Fibroblast of lung (primary cell): Measurements from ENCODE around the gene SLC22A5. TPM values are rescaled to one million over a fixed set of nuclear protein-coding genes. Genes with fewer than 3 reads are reported as not detected.

ENCODE experiments used
- DNase-seq, 2 donors: peaks; one replicate each; pipeline versions ENCODE4 v3.0.0 to v3.0.0-alpha.2; 2010; ENCODE audit warnings: low read depth in 2 of 2
- H2AFZ ChIP-seq: 2 replicates; pipeline ENCODE4 v1.5.1; 2012; ENCODE audit warnings: low read length, control low read depth, inconsistent platforms
- H3K27ac ChIP-seq: 2 replicates; pipeline ENCODE4 v1.5.1; 2011; ENCODE audit warnings: low read length, control low read depth; ENCODE audit not compliant: insufficient read depth
- H3K27me3 ChIP-seq: 2 replicates; pipeline ENCODE4 v1.5.1; 2011; ENCODE audit warnings: mild to moderate bottlenecking, low read length; ENCODE audit not compliant: control insufficient read depth, insufficient read depth
- H3K36me3 ChIP-seq: 2 replicates; pipeline ENCODE4 v1.5.1; 2011; ENCODE audit warnings: low read length; ENCODE audit not compliant: control insufficient read depth, insufficient read depth
- H3K4me1 ChIP-seq: 2 replicates; pipeline ENCODE4 v1.5.1; 2011; ENCODE audit warnings: low read length; ENCODE audit not compliant: control insufficient read depth, insufficient read depth; ENCODE audit errors: extremely low read depth
- H3K4me2 ChIP-seq: 2 replicates; pipeline ENCODE4 v1.5.1; 2011; ENCODE audit warnings: low read length, control low read depth; ENCODE audit not compliant: insufficient read depth; ENCODE audit errors: extremely low read depth
- H3K4me3 ChIP-seq, 4 experiments: fragments of 200-600 bp in 1 of 4; sonication (generic) in 1 of 4; replicated peaks in 1 of 4; 2 replicates each; pipeline ENCODE4 v1.5.1; 2011 to 2016; ENCODE audit warnings: low read length in 4 of 4, low read depth in 3 of 4, mild to moderate bottlenecking in 3 of 4, control low read depth in 2 of 4, inconsistent platforms in 1 of 4, mixed read lengths in 1 of 4; ENCODE audit not compliant: insufficient read depth in 1 of 4; ENCODE audit errors: control extremely low read depth in 1 of 4
- H3K79me2 ChIP-seq: 2 replicates; pipeline ENCODE4 v1.5.1; 2012; ENCODE audit warnings: mild to moderate bottlenecking, low read length, inconsistent platforms; ENCODE audit not compliant: control insufficient read depth, insufficient read depth
- H3K9ac ChIP-seq: 2 replicates; pipeline ENCODE4 v1.5.1; 2011; ENCODE audit warnings: mild to moderate bottlenecking, low read length, control low read depth; ENCODE audit not compliant: insufficient read depth
- H3K9me3 ChIP-seq: 2 replicates; pipeline ENCODE4 v1.5.1; 2012; ENCODE audit warnings: low read depth, low read length; ENCODE audit not compliant: control insufficient read depth, insufficient read depth
- H4K20me1 ChIP-seq: 2 replicates; pipeline ENCODE4 v1.5.1; 2011; ENCODE audit warnings: low read length; ENCODE audit not compliant: control insufficient read depth, insufficient read depth; ENCODE audit errors: extremely low read depth
- EZH2 ChIP-seq: IDR thresholded peaks from 2 replicates; pipeline ENCODE4 v1.5.1; 2012; ENCODE audit warnings: low read length, control low read depth, mild to moderate bottlenecking; ENCODE audit errors: missing control alignments
- polyA plus RNA-seq, 2 donors: library from polyadenylated mRNA; depleted of rRNA in 1 of 2; stranded (reverse) in 1 of 2; unstranded in 1 of 2; fragments of >200 nt; gene quantifications; 2 replicates each; pipeline ENCODE4 v1.2.1, GENCODE V29; 2011 to 2012; ENCODE audit warnings: missing spikeins in 1 of 2
- total RNA-seq: library from RNA; depleted of rRNA; stranded (reverse); fragments of >200 nt; gene quantifications from 2 replicates; pipeline ENCODE4 v1.2.1, GENCODE V29; 2014
- TF ChIP-seq, protein P1 (sequence below), 2 donors: IDR thresholded peaks in 1 of 2; conservative IDR thresholded peaks in 1 of 2; 1 replicate in 1 of 2; 2 replicates in 1 of 2; pipeline ENCODE4 v1.5.1; 2011 to 2012; ENCODE audit warnings: low read length in 2 of 2, control low read depth in 1 of 2, inconsistent platforms in 1 of 2, low read depth in 1 of 2, mild to moderate bottlenecking in 1 of 2

The SLC22A5 gene
- total and polyA plus RNA-seq, 2 donors (not counting 1 experiment from before 2014, with no cell fraction given), result 3.4 to 8.8 TPM

- Histone ChIP-seq H3K4me3 (no peak overlapping the region), H3K79me2 (peaks cover 15% of the 10 kb centered on the region), H3K9me3 (no peaks in the 10 kb centered on the region), H3K4me1 (peaks cover 52% of the 10 kb centered on the region), H3K9ac (no peak overlapping the region), H3K36me3 (no peaks in the 10 kb centered on the region), H2AFZ (no peak overlapping the region), H3K27ac (no peak overlapping the region), H3K27me3 (no peaks in the 10 kb centered on the region), H4K20me1 (no peaks in the 10 kb centered on the region), H3K4me2 (no peak overlapping the region)
- no peak for DNase-seq
- no peak for TF ChIP-seq EZH2
- TF ChIP-seq, protein P1, sequence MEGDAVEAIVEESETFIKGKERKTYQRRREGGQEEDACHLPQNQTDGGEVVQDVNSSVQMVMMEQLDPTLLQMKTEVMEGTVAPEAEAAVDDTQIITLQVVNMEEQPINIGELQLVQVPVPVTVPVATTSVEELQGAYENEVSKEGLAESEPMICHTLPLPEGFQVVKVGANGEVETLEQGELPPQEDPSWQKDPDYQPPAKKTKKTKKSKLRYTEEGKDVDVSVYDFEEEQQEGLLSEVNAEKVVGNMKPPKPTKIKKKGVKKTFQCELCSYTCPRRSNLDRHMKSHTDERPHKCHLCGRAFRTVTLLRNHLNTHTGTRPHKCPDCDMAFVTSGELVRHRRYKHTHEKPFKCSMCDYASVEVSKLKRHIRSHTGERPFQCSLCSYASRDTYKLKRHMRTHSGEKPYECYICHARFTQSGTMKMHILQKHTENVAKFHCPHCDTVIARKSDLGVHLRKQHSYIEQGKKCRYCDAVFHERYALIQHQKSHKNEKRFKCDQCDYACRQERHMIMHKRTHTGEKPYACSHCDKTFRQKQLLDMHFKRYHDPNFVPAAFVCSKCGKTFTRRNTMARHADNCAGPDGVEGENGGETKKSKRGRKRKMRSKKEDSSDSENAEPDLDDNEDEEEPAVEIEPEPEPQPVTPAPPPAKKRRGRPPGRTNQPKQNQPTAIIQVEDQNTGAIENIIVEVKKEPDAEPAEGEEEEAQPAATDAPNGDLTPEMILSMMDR (conservative IDR thresholded peaks at IDR 0.05 in 1 of 2, IDR thresholded peaks at IDR 0.05 in 1 of 2; ENCODE audit: low read depth in 1 of 2, low read length in 2 of 2), result no peak
Measured at GRCh38 chr5:132429463-132430440, 60.2 kb downstream of the SLC22A5 start.

GRCh38 chr5:132430746-132431145 is 61.2 kb downstream of the SLC22A5 start:
- Histone ChIP-seq H3K4me3 (no peak overlapping the region), H3K4me2 (no peak overlapping the region), H3K9ac (no peak overlapping the region), H3K27me3 (no peaks in the 10 kb centered on the region), H3K4me1 (peaks cover 51% of the 10 kb centered on the region), H3K36me3 (no peaks in the 10 kb centered on the region), H3K27ac (no peak overlapping the region), H4K20me1 (no peaks in the 10 kb centered on the region), H3K79me2 (peaks cover 12% of the 10 kb centered on the region), H3K9me3 (no peaks in the 10 kb centered on the region), H2AFZ (no peak overlapping the region)
- TF ChIP-seq, protein P1 (conservative IDR thresholded peaks at IDR 0.05 in 1 of 2, IDR thresholded peaks at IDR 0.05 in 1 of 2; ENCODE audit: low read depth in 1 of 2, low read length in 2 of 2), result no peak
- no peak for TF ChIP-seq EZH2
- DNase-seq, result no peak

- Histone ChIP-seq H3K9me3 (no peaks in the 10 kb centered on the region), H3K79me2 (peaks cover 15% of the 10 kb centered on the region)
Measured at GRCh38 chr5:132431632-132432031, 62.1 kb downstream of the SLC22A5 start.

More at GRCh38 chr5:132431632-132432031, 62.1 kb downstream of the SLC22A5 start:
- H3K36me3 ChIP-seq, result no peaks in the 10 kb centered on the region
- no peak overlapping the region for H2AFZ ChIP-seq
- TF ChIP-seq EZH2, result no peak
- TF ChIP-seq, protein P1 (conservative IDR thresholded peaks at IDR 0.05 in 1 of 2, IDR thresholded peaks at IDR 0.05 in 1 of 2; ENCODE audit: low read depth in 1 of 2, low read length in 2 of 2), result no peak
- no peaks in the 10 kb centered on the region for H4K20me1 ChIP-seq
- H3K4me3 ChIP-seq, result no peak overlapping the region
- H3K27ac ChIP-seq, result no peak overlapping the region
- no peak overlapping the region for H3K4me2 ChIP-seq
- peaks cover 42% of the 10 kb centered on the region for H3K4me1 ChIP-seq
- no peak overlapping the region for H3K9ac ChIP-seq
- DNase-seq, result no peak
- no peaks in the 10 kb centered on the region for H3K27me3 ChIP-seq
